Effector memory CD8-positive, alpha-beta T cell (primary cell): ENCODE results near the gene SYT12.

Experiments
- ATAC-seq: fragments of 150-1000 bp; cut with Tn5 transposase; replicated peaks from 2 replicates; pipeline ENCODE4 v1.10.0; 2021; ENCODE audit warnings: mild to moderate bottlenecking, moderate library complexity
- DNase-seq, 3 experiments: peaks; one replicate each; pipeline ENCODE4 v3.0.0; 2021
- H3K27ac Mint-ChIP-seq, 2 donors: one replicate each; pipeline ENCODE4 v1.8.0; 2022; ENCODE audit warnings: mild to moderate bottlenecking in 2 of 2, mixed read lengths in 2 of 2, moderate library complexity in 2 of 2
- H3K27me3 Mint-ChIP-seq, 2 donors: one replicate each; pipeline ENCODE4 v1.8.0; 2022; ENCODE audit warnings: mixed read lengths in 2 of 2
- H3K36me3 Mint-ChIP-seq: one replicate; pipeline ENCODE4 v1.8.0; 2022; ENCODE audit warnings: mild to moderate bottlenecking, moderate library complexity, mixed read lengths; ENCODE audit not compliant: insufficient read depth
- H3K4me1 Mint-ChIP-seq, 2 donors: one replicate each; pipeline ENCODE4 v1.8.0; 2022; ENCODE audit warnings: low read depth in 2 of 2, mixed read lengths in 2 of 2
- H3K4me3 Mint-ChIP-seq, 2 donors: one replicate each; pipeline ENCODE4 v1.8.0; 2022; ENCODE audit warnings: mild to moderate bottlenecking in 2 of 2, mixed read lengths in 2 of 2, moderate library complexity in 2 of 2
- H3K9me3 Mint-ChIP-seq, 2 donors: one replicate each; pipeline ENCODE4 v1.8.0; 2022; ENCODE audit warnings: mixed read lengths in 2 of 2
- total RNA-seq, 9 experiments: gene quantifications; one replicate each; lab custom pipeline; 2026; lab: John Stamatoyannopoulos, UW

The SYT12 gene
- total RNA-seq = 0 to 0.66 (median 0) reads per million in 9 experiments

DNA sequence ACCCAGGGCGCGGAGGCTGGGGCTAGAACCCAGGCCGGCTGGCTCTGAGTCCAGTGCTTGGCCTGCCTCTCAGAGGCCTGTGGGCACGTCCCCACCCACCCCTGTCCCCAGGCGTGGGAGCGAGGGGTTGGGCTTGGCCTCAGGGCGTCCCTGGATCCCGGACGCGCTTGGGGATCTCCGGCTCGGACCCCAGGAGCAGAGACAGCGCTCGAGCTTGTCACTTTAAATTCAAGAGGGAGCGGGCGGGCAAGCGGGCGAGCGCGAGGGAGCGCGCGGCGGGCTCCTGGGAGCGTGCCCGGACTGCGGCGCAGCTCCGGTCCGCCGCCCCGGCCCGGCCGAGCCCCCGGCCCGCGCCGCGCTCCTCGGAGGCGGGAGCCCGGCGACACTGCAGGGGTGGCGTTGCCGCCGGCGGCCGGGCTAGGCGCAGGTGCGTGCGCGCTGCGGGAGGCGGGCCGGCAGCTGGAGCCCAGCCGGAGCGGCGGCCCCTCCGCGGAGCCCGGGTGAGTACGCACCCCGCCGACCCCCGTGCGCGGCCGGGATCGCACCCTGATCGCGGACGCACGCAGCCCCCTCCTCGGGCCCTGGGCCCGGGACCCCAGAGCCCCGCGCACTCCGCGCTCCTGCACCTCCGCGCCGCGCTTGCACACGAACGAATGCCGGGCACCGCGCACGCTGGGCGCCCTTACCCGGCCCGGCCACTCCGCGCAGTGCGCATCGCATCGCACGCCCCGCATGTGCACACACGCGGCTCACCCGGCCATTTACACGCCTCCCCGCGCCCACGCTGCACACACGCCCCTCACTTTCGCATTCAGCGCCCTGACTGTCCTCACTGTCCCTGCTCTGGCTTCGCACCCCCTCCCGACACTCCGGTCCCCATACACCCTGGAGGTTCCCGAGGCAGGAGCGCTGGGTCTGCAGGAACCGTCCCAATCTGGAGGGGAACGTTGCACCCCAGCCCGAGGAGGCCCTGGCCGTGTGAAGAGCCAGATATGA lies at the start of gene SYT12:
Gene SYT12, plus strand, starts transcription at position 174 of the 996 bp plus-strand sequence. CDS start 7,011 bp downstream, outside the sequence.
- ATAC-seq (peak; percentile 38), DNase-seq (no peak)
- peak within 1 kb of the TSS in 1 of 2 donors; percentile 32 for H3K27ac Mint-ChIP-seq
- H3K4me1 Mint-ChIP-seq = peaks cover 25 to 31% of the 10 kb centered on the region in 2 donors
- peaks cover 11% of the 10 kb centered on the region for H3K36me3 Mint-ChIP-seq
- H3K9me3 Mint-ChIP-seq = no peaks in the 10 kb centered on the region
- H3K27me3 Mint-ChIP-seq = peaks cover 17 to 31% of the 10 kb centered on the region in 2 donors
- peak within 1 kb of the TSS; percentile 83 to 86 for H3K4me3 Mint-ChIP-seq

DNA sequence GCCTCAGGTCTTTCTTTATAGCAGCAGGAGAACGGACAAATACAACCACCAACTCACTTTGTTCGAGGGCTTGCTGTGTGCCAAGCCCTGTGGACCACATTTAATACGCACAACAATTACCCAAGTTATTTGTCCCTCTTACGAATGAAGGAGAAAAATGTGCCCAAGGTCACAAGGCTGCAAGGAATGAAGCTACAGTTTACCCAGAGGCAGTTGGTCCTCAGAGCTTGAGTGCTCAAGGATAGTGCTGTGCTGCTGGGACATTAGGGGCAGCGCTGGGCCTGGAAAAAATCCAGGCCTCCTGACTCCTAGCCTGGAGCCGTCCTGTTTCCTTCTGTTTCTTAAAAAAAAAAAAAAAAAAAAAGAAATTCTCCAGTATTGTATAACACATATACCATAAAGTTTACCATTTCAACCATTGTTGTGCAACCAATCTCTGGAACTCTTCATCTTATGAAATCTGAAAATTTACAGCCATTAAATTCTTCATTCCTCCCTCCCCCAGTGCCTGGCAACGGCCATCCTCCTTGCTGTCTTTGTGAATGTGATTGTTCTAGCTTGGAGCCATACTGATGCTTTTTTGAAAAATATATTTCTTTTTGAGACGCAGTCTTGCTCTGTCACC lies 48.9 kb upstream of the SYT12 start:
- H3K9me3 Mint-ChIP-seq = no peaks in the 10 kb centered on the region
- no peak overlapping the region for H3K27ac Mint-ChIP-seq
- ATAC-seq (no peak), DNase-seq (no peak)
- no peaks in the 10 kb centered on the region for H3K4me1 Mint-ChIP-seq
- no peak overlapping the region for H3K4me3 Mint-ChIP-seq
- no peaks in the 10 kb centered on the region for H3K36me3 Mint-ChIP-seq
- peaks cover 5 to 37% of the 10 kb centered on the region in 2 donors for H3K27me3 Mint-ChIP-seq

DNA sequence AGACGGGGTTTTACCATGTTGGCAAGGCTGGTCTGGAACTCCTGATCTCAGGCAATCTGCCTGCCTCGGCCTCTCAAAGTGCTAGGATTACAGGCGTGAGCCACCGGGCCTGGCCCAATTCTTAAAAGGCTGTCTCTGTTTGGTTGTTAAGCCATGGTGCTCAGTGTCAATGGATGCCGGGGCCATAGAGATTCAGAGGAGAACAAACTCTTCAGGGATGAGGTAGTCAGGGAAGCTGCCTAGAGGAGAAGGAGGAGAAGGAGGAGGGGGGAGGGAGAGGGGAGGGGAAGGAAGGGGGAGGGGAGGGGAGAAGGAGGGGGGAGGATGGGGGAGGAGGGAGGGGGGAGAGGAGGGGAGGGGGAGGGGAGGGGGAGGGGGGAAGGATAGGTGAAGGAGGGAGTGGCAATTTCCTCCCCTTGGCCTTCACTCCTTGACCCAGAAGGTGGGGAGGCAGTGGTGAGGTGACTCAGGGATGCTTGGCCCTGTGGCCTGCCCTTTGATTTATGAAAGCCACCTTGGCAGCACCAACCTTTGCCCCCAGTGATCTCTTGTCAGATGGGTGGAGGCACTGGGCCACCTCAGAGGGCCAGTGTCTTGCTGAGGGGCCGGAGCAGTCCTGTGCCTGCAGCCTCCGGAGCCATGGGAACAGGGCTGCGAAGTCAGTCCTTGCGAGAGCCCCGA lies 48.1 kb upstream of the SYT12 start, which contains the start of gene C11orf86:
Gene C11orf86, plus strand, starts transcription at position 581 of the 681 bp plus-strand sequence. Its CDS starts 59 bp downstream, at position 640.
- no peaks in the 10 kb centered on the region for H3K9me3 Mint-ChIP-seq
- peaks cover 5 to 37% of the 10 kb centered on the region in 2 donors for H3K27me3 Mint-ChIP-seq
- ATAC-seq = no peak
- H3K36me3 Mint-ChIP-seq = no peaks in the 10 kb centered on the region
- DNase-seq = no peak
- H3K4me1 Mint-ChIP-seq = no peaks in the 10 kb centered on the region
- no peak within 1 kb of the TSS for H3K4me3 Mint-ChIP-seq
- no peak within 1 kb of the TSS for H3K27ac Mint-ChIP-seq

DNA sequence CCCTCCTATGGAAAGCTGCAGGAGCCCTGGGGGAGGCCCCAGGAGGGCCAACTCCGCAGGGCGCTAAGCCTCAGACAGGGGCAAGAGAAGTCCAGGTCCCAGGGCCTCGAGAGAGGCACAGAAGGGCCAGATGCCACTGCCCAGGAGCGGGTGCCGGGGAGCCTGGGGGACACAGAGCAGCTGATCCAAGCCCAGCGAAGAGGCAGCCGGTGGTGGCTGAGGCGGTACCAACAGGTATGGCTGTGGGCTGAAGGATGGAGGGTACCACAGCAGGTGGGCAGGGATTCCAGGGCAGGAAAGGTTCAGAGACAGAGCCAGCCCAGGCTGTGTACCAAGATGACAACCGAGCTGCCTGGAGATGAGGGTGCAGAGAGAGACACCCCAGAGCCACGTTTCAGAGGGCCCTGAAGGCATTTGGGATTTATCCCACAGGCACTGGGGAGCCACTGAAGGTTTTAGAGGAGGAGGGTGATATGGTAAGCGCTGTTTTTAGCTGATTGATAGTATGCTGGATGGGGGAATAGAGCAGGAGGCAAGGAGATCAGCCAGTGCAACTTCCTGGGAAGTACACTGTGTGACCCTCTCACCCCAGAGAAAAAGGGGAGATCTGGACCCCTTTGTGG lies 47.4 kb upstream of the SYT12 start:
- no peak for DNase-seq
- Mint-ChIP-seq H3K4me3 (no peak overlapping the region), H3K36me3 (no peaks in the 10 kb centered on the region), H3K27me3 (peaks cover 5 to 35% of the 10 kb centered on the region in 2 donors), H3K27ac (no peak overlapping the region), H3K4me1 (no peaks in the 10 kb centered on the region), H3K9me3 (no peaks in the 10 kb centered on the region)
- no peak for ATAC-seq

DNA sequence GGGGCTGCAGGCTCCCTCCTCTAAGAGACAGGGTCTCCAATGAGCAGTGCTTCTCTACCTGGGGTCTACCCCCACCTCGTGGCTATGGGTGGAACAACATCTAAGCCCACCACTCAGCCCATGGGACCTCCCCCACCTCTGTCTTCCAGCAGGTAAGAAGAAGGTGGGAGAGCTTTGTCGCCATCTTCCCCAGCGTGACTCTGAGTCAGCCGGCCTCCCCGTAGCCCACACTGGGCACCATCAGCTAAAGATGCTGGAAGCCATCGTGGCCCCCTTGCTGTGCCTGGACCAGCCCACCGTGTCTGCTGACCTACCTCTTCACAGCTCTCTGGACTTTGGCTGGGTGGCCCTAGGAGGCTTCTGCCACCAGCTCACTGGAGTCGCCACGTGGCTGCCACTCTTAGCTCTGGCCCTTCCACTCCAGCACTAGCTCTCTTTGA lies 46.9 kb upstream of the SYT12 start:
- H3K36me3 Mint-ChIP-seq = no peaks in the 10 kb centered on the region
- H3K27me3 Mint-ChIP-seq = peaks cover 0 to 29% of the 10 kb centered on the region in 2 donors
- no peak overlapping the region for H3K4me3 Mint-ChIP-seq
- no peak overlapping the region for H3K27ac Mint-ChIP-seq
- no peaks in the 10 kb centered on the region for H3K4me1 Mint-ChIP-seq
- no peaks in the 10 kb centered on the region for H3K9me3 Mint-ChIP-seq
- DNase-seq (no peak), ATAC-seq (no peak)

- no peaks in the 10 kb centered on the region for H3K4me1 Mint-ChIP-seq
- no peak overlapping the region for H3K4me3 Mint-ChIP-seq
- H3K36me3 Mint-ChIP-seq = no peaks in the 10 kb centered on the region
- ATAC-seq (no peak), DNase-seq (no peak)
- peaks cover 0 to 24% of the 10 kb centered on the region in 2 donors for H3K27me3 Mint-ChIP-seq
- no peaks in the 10 kb centered on the region for H3K9me3 Mint-ChIP-seq
- H3K27ac Mint-ChIP-seq = no peak overlapping the region
Observed at GRCh38 chr11:66976925-66977324, 46.0 kb upstream of the SYT12 start.

- Mint-ChIP-seq H3K27ac (no peak overlapping the region), H3K4me1 (no peaks in the 10 kb centered on the region), H3K4me3 (no peak overlapping the region), H3K36me3 (no peaks in the 10 kb centered on the region), H3K27me3 (peaks cover 0 to 15% of the 10 kb centered on the region in 2 donors), H3K9me3 (no peaks in the 10 kb centered on the region)
- ATAC-seq = no peak
- DNase-seq = no peak
Observed at GRCh38 chr11:66978229-66978628, 44.7 kb upstream of the SYT12 start.

- Mint-ChIP-seq H3K4me3 (no peak overlapping the region), H3K9me3 (no peaks in the 10 kb centered on the region), H3K4me1 (no peaks in the 10 kb centered on the region), H3K36me3 (no peaks in the 10 kb centered on the region), H3K27me3 (peaks cover 0 to 18% of the 10 kb centered on the region in 2 donors), H3K27ac (no peak overlapping the region)
- DNase-seq = no peak
- ATAC-seq = no peak
Observed at GRCh38 chr11:66978717-66979116, 44.2 kb upstream of the SYT12 start.

DNA sequence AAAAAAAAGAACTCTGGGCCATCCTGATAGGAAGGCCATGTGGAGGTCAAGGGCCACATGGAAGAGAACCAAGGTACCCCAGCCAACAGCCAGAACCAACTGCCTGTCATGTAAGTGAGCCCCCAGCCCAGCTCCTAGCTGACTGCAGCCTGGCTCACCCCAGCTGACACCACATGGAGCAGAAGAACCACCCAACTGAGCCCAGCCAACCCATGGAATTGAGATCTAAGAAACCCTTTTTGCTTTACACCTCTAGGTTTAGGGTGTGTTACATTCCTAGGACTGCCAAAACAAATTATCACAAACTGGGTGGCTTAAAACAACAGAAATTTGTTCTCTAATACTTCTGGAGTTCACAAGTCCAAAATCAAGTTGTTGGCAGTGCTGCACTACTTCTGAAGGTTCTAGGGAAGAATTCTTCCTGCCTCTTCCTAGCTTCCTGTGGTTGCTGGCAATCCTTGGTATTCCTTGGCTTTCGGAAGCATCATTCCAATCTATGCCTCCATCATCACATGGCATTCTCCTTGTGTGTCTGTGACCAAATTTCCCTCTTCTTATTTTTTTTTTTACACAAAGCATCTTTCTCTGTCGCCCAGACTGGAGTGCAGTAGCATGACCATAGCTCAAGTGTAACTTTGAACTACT lies 43.5 kb upstream of the SYT12 start:
- H3K27me3 Mint-ChIP-seq = peaks cover 0 to 25% of the 10 kb centered on the region in 2 donors
- H3K27ac Mint-ChIP-seq = no peak overlapping the region
- no peak for DNase-seq
- H3K36me3 Mint-ChIP-seq = no peaks in the 10 kb centered on the region
- no peaks in the 10 kb centered on the region for H3K4me1 Mint-ChIP-seq
- H3K4me3 Mint-ChIP-seq = no peak overlapping the region
- no peak for ATAC-seq
- no peaks in the 10 kb centered on the region for H3K9me3 Mint-ChIP-seq

DNA sequence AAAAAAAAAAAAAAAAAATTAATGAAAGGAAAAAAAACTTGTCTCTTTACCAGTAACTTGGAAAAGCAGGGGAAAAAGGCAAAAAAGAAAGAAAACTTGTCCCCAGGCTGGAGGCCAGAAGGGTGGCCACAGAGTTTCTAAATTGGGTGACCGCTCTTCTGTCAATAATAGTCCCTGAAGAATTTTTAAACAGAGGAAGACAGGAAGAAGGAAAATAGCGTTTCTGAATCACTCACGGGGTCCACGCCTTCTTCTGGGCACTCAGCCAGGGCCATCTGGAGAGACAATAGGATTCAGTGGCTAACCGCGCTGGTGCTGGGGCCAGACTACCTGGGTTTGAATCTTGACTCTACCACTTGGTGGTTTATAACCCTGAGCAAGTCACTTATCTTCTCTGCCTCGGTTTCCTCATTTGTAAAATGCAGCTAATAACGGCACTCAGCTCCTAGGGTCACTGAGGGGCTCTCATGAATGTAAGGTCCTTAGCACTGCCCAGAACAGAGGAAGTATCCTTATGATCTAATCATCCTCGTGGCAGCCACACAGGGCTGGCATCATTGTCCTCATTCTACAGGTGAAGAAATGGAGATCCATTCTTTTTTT lies 40.9 kb upstream of the SYT12 start:
- no peak overlapping the region for H3K27ac Mint-ChIP-seq
- H3K4me1 Mint-ChIP-seq = no peaks in the 10 kb centered on the region
- no peaks in the 10 kb centered on the region for H3K36me3 Mint-ChIP-seq
- ATAC-seq (no peak), DNase-seq (peak in 1 of 3 experiments; percentile 19)
- no peak overlapping the region for H3K4me3 Mint-ChIP-seq
- H3K27me3 Mint-ChIP-seq = peaks cover 0 to 17% of the 10 kb centered on the region in 2 donors
- H3K9me3 Mint-ChIP-seq = no peaks in the 10 kb centered on the region

DNA sequence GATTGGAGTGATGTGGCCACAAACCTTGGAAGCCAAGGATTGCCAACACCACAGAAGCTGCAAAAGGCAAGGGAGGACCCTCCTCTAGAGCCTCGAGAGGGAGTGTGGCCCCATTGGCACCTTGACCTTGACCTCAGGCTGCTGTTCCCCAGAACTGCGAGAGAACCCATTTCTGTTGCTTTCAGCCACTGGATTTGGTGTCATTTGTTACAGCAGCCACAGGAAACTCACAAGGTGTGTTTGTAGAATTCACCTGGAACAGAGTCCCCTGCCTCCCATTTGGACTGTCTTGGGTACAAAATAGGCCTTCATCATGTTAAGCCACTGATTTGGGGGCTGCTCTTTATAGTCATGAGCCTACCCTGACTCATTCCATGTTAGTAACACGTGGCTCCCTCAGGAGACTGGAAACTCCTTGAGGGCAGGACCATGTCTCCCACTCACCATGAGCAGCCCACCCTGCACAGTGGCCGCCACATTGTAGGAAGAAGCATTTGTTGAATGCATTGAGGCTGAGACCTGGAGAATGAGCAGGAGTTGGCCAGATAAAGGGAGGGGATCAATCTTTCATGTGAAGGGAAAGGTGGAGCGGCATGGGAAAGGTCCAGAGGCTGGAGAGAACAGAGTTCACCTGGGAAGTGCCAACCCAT lies 39.5 kb upstream of the SYT12 start:
- DNase-seq (no peak), ATAC-seq (no peak)
- peaks cover 0 to 17% of the 10 kb centered on the region in 2 donors for H3K27me3 Mint-ChIP-seq
- H3K27ac Mint-ChIP-seq = no peak overlapping the region
- no peaks in the 10 kb centered on the region for H3K9me3 Mint-ChIP-seq
- H3K36me3 Mint-ChIP-seq = no peaks in the 10 kb centered on the region
- H3K4me3 Mint-ChIP-seq = no peak overlapping the region
- peaks cover 0 to 2% of the 10 kb centered on the region in 2 donors for H3K4me1 Mint-ChIP-seq
